NCI-H2227 (cell line): ENCODE results near the gene MAST4.

Experiments used
- DNase-seq: peaks from one replicate; lab custom pipeline; 2025; ENCODE audit not compliant: unreplicated experiment; lab: John Stamatoyannopoulos, UW

Gene MAST4

DNA sequence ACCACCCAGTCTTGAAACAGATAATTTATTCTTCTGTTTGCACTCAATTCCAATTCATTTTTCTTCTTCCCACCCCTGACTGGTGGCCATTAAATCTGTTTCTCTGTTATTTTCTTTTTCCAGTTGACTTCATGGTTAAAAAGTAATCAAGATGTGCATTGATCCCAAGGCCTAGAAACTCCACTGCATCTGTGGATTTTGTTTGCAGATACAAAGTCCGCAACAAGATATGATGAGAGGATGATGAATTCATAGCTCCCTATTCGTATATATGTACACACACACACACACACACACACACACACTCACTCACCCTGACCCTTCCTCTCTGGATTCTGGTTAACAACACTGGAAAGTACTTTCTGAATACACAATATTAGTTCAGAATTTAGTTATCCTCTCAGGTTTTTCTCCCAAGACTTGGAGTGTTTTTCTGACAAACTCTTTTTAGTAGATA lies 548.0 kb downstream of the MAST4 start:
- DNase-seq: no peak

DNA sequence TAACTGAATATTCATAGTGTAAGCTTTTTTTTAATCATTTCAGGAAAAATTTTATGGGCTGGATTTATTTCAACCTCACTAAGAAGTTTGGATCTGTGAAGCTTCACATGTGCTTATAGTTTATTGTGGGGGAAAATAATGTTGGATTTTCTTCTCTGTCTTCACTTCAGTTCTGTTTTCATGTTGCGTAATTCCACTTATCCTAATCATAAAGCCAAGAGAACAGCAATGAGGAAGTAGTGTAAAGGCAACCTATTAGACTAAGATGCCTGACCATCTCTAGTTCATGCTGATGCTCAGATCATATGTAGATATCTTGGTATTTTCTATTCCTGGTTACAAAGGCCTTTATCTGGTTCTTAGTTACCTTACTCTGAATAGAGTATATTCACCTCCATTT lies 550.4 kb downstream of the MAST4 start:
- DNase-seq: no peak

DNA sequence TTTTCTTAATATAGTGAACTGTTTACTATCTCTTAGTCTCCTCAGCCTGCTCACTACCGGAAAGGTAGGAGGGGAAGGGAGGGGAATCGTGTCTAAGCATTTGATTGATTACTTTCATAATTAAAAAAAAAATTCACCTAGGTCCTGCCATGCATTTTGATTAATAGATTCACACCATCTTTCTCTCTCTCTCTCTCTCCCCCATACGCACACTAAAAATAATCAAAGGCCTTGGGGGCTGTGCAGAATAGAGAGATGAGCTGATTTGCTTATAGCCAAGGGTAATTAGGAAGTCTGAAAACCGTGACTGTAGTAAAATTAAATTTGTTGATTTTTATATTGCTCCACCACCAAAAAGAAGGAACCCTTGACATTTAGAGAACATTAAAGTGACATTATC lies 550.8 kb downstream of the MAST4 start:
- no peak for DNase-seq

DNA sequence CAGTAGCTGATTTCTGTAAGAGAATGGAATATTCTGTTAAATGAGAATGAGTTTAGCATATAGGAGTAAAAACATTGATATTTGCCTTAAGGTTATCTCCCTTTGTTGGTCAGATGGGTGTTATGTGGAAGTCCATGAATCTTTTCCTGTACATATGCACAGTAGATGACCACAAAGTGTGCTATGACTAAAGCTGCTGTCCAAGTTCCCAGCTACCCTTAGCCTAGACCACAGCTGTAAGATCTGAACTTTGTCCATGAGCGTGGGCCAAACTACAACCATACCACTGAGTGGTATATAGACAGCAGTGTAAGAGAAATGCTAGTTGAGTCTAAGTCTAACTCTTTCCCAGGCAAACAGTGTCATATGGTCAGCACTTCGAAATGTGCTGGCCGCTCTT lies 551.6 kb downstream of the MAST4 start:
- DNase-seq: no peak

DNA sequence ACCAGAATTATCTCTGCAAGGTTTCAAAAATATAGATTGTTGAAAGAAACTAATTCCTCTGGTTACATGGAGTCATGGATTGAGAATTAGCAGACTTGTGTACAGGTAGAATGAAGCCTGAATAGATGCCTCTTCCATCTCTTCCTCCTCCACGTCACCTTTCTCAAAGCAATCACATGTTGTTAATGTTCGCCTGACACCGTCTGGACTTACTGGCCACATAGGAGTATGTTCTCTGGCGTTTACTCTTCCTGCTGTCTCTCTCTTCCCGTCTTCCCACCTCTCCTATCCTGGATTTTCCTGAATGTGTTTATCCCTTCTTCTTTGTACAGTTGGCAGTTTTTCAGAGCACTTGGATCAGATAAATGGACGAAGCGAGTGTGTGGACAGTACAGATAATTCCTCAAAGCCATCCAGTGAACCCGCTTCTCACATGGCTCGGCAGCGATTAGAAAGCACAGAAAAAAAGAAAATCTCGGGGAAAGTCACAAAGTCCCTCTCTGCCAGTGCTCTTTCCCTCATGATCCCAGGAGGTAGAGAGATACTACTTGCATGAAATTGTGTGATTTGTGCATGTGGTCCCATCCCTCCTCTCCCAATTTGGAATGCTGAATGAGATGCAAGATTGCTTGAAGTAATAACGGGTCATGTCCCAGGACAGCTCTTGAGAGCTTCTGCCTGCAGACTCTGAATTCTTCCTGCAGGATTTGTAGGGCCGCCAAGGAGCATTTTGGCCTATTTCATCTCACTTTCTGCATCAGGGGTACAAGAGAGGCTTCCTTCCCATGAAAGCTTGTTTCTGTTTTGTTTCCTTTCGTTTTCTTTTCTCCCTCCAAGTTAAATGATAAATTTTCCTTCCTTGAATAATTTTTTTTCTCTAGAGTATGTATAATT lies 553.1 kb downstream of the MAST4 start:
- no peak for DNase-seq

DNA sequence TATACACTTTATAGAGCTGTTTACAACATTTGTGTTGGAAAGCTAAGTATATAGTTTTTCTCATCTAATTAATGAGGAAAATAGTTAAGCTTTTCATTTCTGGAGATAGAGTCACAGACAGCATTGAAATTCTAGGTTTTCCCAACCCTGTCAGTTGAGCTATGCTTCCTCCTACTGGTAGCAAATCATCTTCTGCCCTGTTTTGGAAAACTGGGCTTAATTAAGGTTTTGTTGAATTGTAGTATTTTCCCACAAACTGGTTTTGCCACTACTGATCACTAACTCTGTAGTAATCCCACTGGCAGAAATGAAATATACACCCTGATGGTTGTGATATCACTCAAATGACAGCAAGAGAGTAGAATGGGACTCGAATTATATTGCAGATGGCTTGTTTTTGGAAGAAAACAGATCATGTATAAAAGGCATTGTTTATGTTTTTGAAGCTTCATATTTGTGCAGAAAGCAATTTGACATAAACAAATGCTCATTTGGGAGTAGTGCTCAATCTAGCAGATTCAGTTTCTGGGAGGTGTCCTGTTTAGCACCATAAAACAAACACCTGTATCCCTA lies 553.8 kb downstream of the MAST4 start:
- no peak for DNase-seq

DNA sequence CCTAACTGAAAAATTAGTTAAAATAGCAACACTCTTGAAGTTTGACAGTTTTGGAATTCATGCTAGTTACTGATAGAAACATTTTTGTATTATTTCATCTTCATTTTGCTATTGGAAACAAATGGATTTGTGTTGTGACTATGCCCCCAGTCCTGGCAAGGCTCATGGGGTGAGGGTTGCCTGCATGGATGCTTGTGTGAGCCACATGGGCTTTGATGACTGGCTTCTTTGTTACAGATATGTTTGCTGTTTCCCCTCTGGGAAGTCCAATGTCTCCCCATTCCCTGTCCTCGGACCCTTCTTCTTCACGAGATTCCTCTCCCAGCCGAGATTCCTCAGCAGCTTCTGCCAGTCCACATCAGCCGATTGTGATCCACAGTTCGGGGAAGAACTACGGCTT lies 556.2 kb downstream of the MAST4 start:
- DNase-seq: no peak

DNA sequence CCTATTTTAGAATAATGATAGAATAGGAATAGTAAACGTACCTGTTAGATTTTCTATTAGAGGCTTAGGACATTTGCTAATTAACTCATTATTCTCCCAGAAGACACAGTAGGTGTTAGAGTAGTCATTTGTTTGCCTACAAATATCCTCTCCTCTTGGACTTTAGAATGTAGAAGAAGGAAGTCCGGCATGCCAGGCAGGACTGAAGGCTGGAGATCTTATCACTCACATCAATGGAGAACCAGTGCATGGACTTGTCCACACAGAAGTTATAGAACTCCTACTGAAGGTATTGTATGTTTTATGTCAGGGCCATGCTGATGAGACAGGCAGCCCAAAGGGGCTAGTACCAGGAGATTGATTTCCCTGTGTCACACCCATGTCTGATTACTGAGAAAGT lies 557.1 kb downstream of the MAST4 start:
- no peak for DNase-seq

DNA sequence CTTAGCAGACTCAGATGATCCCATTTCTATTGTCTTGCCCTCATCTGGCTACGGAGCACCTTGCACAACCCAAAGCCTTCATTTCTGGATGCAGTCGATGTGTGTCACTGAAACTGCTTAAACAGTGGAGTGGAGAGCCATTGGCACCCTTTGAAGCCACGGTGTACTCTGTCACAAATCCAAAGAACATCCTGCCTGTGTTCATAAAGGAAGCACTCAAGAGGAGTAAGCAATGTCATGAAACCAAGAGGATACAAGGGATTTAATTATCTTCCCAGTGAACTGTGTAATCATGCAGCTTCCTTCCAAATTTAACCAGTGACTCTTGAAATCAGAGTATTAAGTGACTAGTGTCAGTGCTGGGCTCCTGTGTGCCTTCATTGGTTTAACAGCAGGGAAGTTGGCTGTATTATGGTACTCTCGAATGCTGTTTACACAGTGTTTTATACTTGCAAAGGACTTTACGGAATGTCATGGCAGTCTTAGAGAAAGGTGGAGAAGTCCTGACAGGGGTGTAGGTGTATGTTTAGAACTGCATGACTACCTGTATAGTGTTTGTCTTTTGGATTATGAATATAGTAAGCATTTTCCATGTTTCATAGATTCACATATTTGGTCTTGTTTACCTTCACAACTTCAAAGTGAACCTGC lies 558.5 kb downstream of the MAST4 start:
- no peak for DNase-seq

DNA sequence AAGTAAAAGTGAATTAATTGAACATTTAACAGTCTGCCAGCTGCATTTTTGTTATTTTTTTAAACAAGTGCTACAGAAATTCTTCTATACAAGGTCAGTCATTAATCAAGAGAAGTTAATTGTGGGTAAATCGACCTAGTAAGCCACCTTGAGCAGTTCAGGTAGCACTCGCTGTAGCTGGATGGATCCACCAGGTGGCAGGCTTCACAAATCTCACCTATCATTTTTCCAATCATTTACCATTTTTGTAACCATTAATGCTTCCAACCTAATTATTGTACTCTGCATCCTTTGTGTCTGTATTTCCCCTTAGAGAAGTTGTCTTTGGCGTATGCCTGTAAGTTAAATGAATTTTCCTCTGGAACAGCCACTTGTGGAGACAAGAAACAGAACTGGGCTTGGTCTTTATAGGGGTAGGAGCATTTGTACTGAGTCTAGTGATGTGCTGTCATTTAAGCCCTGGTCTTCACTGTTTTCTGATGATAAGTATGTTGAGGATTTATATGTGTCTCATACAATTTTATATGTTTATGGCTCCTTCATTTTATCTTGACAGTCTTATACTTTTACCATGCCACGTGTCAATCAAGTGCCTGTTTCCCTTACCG lies 560.9 kb downstream of the MAST4 start:
- DNase-seq: peak; percentile 2

DNA sequence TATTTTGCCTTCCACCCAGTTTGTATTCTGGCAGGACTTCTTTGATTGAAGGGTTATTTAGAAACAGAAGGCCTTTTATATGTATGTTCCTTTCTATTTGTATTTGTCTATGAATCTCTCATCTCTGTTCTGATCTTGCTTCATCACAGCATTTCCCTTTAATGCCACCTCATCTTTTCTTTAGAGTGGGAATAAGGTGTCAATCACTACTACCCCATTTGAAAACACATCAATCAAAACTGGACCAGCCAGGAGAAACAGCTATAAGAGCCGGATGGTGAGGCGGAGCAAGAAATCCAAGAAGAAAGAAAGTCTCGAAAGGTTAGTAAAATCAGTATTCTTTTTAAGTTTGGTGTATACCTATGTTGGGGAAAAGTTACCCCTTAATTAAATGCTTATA lies 564.1 kb downstream of the MAST4 start:
- DNase-seq: no peak

DNA sequence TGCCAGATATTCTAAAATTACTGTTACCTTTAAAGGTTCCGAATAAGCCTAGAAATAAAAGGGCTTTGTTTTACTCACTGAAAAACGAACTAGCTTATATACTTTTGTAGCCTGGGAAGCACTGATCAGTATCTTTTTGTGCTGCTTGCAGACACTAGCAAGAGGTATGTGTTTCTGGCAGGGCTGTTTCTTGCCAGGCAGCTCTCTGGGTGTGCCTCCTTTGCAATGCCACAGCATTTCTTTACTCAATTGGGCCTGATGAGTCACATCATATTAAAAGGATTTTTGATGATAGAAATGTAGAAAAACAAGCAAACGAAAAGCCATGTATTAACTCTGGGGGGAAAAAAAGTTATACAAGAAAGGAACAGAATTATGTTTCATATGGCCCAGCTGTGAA lies 564.8 kb downstream of the MAST4 start:
- no peak for DNase-seq

DNA sequence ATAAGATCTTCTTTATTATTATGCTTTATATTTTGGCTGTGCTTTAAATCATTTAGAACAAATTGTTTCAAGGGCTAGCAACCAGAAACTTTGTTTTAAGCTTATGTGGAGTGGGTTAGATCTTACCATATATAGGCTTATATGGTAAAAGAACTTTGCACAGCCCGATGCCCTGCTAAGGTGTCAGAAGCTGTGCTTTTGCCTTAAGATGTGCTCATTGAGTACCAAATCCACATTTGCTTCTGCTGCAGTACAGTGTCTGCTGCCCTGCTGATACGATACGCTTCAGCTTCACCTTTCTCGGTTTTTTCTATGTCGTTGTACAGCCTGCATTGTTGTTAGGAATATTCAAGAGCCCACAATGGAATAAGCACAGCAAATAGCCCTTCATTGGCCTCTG lies 565.6 kb downstream of the MAST4 start:
- no peak for DNase-seq

DNA sequence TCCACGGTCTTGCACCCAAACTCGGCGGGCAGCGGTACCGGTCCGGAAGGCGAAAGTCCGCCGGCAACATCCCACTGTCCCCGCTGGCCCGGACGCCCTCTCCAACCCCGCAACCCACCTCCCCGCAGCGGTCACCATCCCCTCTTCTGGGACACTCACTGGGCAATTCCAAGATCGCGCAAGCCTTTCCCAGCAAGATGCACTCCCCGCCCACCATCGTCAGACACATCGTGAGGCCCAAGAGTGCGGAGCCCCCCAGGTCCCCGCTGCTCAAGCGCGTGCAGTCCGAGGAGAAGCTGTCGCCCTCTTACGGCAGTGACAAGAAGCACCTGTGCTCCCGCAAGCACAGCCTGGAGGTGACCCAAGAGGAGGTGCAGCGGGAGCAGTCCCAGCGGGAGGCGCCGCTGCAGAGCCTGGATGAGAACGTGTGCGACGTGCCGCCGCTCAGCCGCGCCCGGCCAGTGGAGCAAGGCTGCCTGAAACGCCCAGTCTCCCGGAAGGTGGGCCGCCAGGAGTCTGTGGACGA lies 567.1 kb downstream of the MAST4 start:
- no peak for DNase-seq

DNA sequence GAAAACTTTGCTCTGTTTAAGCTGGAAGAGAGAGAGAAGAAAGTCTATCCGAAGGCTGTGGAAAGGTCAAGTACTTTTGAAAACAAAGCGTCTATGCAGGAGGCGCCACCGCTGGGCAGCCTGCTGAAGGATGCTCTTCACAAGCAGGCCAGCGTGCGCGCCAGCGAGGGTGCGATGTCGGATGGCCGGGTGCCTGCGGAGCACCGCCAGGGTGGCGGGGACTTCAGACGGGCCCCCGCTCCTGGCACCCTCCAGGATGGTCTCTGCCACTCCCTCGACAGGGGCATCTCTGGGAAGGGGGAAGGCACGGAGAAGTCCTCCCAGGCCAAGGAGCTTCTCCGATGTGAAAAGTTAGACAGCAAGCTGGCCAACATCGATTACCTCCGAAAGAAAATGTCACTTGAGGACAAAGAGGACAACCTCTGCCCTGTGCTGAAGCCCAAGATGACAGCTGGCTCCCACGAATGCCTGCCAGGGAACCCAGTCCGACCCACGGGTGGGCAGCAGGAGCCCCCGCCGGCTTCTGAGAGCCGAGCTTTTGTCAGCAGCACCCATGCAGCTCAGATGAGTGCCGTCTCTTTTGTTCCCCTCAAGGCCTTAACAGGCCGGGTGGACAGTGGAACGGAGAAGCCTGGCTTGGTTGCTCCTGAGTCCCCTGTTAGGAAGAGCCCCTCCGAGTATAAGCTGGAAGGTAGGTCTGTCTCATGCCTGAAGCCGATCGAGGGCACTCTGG lies 567.8 kb downstream of the MAST4 start:
- no peak for DNase-seq

DNA sequence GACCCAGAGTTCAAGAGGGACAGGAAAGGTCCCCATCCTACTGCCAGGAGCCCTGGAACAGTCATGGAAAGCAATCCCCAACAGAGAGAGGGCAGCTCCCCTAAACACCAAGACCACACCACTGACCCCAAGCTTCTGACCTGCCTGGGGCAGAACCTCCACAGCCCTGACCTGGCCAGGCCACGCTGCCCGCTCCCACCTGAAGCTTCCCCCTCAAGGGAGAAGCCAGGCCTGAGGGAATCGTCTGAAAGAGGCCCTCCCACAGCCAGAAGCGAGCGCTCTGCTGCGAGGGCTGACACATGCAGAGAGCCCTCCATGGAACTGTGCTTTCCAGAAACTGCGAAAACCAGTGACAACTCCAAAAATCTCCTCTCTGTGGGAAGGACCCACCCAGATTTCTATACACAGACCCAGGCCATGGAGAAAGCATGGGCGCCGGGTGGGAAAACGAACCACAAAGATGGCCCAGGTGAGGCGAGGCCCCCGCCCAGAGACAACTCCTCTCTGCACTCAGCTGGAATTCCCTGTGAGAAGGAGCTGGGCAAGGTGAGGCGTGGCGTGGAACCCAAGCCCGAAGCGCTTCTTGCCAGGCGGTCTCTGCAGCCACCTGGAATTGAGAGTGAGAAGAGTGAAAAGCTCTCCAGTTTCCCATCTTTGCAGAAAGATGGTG lies 568.8 kb downstream of the MAST4 start:
- no peak for DNase-seq

DNA sequence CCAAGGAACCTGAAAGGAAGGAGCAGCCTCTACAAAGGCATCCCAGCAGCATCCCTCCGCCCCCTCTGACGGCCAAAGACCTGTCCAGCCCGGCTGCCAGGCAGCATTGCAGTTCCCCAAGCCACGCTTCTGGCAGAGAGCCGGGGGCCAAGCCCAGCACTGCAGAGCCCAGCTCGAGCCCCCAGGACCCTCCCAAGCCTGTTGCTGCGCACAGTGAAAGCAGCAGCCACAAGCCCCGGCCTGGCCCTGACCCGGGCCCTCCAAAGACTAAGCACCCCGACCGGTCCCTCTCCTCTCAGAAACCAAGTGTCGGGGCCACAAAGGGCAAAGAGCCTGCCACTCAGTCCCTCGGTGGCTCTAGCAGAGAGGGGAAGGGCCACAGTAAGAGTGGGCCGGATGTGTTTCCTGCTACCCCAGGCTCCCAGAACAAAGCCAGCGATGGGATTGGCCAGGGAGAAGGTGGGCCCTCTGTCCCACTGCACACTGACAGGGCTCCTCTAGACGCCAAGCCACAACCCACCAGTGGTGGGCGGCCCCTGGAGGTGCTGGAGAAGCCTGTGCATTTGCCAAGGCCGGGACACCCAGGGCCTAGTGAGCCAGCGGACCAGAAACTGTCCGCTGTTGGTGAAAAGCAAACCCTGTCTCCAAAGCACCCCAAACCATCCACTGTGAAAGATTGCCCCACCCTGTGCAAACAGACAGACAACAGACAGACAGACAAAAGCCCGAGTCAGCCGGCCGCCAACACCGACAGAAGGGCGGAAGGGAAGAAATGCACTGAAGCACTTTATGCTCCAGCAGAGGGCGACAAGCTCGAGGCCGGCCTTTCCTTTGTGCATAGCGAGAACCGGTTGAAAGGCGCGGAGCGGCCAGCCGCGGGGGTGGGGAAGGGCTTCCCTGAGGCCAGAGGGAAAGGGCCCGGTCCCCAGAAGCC lies 569.6 kb downstream of the MAST4 start:
- no peak for DNase-seq

DNA sequence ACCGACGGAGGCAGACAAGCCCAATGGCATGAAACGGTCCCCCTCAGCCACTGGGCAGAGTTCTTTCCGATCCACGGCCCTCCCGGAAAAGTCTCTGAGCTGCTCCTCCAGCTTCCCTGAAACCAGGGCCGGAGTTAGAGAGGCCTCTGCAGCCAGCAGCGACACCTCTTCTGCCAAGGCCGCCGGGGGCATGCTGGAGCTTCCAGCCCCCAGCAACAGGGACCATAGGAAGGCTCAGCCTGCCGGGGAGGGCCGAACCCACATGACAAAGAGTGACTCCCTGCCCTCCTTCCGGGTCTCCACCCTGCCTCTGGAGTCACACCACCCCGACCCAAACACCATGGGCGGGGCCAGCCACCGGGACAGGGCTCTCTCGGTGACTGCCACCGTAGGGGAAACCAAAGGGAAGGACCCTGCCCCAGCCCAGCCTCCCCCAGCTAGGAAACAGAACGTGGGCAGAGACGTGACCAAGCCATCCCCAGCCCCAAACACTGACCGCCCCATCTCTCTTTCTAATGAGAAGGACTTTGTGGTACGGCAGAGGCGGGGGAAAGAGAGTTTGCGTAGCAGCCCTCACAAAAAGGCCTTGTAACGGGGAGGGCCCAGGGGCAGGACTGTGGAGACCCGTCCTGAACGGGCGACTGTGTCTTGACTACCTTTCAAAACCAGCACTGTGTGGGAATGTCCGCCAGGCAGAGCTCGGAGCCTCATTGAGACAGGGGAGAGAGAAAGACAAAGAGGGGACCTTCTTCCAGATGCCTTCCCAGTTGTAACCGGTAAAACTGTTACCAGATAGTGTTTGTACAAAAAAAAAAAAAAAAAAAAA lies 570.5 kb downstream of the MAST4 start:
- no peak for DNase-seq
